ENCODE data around the gene ANKH. TPM values are rescaled to one million over a fixed set of nuclear protein-coding genes. Genes with fewer than 3 reads are reported as not detected.
A peak's percentile ranks its signal among the peaks of the same experiment; 100 is the strongest.

Gene ANKH
- total RNA-seq, 1 experiment from 2014 or later = 65.2 TPM

DNA sequence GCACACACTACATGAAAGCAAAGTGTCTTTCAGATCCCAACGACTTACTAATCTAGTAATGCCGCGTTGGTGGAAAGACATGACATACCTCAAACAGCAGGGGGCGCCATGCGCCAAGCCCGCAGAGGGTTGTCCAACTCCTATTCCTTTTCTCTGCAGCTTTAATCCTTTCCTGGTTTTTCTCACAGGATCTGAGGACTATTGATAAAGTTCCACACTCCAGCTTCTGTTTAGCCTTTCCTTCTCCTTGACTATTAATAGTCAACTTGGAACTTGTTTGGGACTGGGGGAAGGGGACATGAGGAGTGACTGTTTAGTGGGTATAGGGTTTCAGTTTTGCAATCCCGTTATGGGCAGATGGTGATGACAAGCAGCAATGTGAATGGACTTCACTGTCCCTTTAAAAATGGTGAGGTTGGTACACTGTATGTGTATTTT is 144.1 kb downstream of the ANKH start:
- intact Hi-C loops (cut with micrococcal nuclease) = loop anchor here (1.0 to 5.0 kb wide), 5 partner anchors 143 to 287 kb away; partner anchors contain the start of gene ANKH
- ATAC-seq (peak; percentile 87), DNase-seq (ENCODE audit: low read depth, low spot score) (peak; percentile 54)
- Histone ChIP-seq H3K9me3 (ENCODE audit: control insufficient read depth in 1 of 2, insufficient read depth in 1 of 2, low read depth in 1 of 2, low read length in 2 of 2) (no peaks in the 10 kb centered on the region), H3K27me3 (ENCODE audit: insufficient read depth, low read length) (no peaks in the 10 kb centered on the region), H3K9me2 (ENCODE audit: insufficient read depth) (no peaks in the 10 kb centered on the region), H2AFZ (ENCODE audit: low read depth, low read length, poor library complexity, severe bottlenecking) (no peak overlapping the region), H3K9ac (ENCODE audit: low read length) (no peak overlapping the region), H3K79me2 (ENCODE audit: insufficient read depth, low read length) (no peaks in the 10 kb centered on the region), H3K4me2 (ENCODE audit: low read length) (no peak overlapping the region), H3K27ac (ENCODE audit: low read depth, low read length) (no peak overlapping the region), H3K4me1 (ENCODE audit: control insufficient read depth in 1 of 2, insufficient read depth in 2 of 2, low read length in 2 of 2) (peaks cover 0 to 10% of the 10 kb centered on the region in 2 experiments; a peak in 1 of 4 replicates), H3K36me3 (ENCODE audit: control insufficient read depth in 1 of 2, insufficient read depth in 2 of 2, low read length in 2 of 2) (no peaks in the 10 kb centered on the region), H4K20me1 (ENCODE audit: insufficient read depth) (no peaks in the 10 kb centered on the region), H3K4me3 (replicated peaks in 1 of 2; ENCODE audit: low read depth in 1 of 2, low read length in 2 of 2) (no peak overlapping the region)
- ChIA-PET CTCF (interaction anchor here (1.2 to 4.7 kb wide), 4 partner anchors 276 to 287 kb away, joined by 5 to 39 read pairs (median 6); no protein-coding TSS in a partner anchor), RAD21 (ENCODE audit: low non-redundant PET in 1 of 2, low total read pairs in 2 of 2, uncharacterized antibody in 2 of 2, unreplicated experiment in 2 of 2) (interaction anchor here in 1 of 2 experiments (1.2 kb wide), 1 partner anchor 276 kb away, joined by 3 read pairs; no protein-coding TSS in a partner anchor), POLR2A (no interaction called here)
- no TSS peak for BruUV-seq (replicated peaks)
- no peak for TF ChIP-seq SP1 (IDR thresholded peaks at IDR 0.05; ENCODE audit: low read depth)
- TF ChIP-seq, protein P1, sequence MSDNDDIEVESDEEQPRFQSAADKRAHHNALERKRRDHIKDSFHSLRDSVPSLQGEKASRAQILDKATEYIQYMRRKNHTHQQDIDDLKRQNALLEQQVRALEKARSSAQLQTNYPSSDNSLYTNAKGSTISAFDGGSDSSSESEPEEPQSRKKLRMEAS (IDR thresholded peaks at IDR 0.05) = no peak
- peak; percentile 95 for TF ChIP-seq RAD21 (IDR thresholded peaks at IDR 0.05; ENCODE audit: low read depth)
- TF ChIP-seq, protein P2, sequence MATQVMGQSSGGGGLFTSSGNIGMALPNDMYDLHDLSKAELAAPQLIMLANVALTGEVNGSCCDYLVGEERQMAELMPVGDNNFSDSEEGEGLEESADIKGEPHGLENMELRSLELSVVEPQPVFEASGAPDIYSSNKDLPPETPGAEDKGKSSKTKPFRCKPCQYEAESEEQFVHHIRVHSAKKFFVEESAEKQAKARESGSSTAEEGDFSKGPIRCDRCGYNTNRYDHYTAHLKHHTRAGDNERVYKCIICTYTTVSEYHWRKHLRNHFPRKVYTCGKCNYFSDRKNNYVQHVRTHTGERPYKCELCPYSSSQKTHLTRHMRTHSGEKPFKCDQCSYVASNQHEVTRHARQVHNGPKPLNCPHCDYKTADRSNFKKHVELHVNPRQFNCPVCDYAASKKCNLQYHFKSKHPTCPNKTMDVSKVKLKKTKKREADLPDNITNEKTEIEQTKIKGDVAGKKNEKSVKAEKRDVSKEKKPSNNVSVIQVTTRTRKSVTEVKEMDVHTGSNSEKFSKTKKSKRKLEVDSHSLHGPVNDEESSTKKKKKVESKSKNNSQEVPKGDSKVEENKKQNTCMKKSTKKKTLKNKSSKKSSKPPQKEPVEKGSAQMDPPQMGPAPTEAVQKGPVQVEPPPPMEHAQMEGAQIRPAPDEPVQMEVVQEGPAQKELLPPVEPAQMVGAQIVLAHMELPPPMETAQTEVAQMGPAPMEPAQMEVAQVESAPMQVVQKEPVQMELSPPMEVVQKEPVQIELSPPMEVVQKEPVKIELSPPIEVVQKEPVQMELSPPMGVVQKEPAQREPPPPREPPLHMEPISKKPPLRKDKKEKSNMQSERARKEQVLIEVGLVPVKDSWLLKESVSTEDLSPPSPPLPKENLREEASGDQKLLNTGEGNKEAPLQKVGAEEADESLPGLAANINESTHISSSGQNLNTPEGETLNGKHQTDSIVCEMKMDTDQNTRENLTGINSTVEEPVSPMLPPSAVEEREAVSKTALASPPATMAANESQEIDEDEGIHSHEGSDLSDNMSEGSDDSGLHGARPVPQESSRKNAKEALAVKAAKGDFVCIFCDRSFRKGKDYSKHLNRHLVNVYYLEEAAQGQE (IDR thresholded peaks at IDR 0.05; ENCODE audit: low read depth) = no peak
- no peak for TF ChIP-seq EZH2phosphoT487 (IDR thresholded peaks at IDR 0.05; ENCODE audit: borderline replicate concordance)
- TF ChIP-seq, protein P3, sequence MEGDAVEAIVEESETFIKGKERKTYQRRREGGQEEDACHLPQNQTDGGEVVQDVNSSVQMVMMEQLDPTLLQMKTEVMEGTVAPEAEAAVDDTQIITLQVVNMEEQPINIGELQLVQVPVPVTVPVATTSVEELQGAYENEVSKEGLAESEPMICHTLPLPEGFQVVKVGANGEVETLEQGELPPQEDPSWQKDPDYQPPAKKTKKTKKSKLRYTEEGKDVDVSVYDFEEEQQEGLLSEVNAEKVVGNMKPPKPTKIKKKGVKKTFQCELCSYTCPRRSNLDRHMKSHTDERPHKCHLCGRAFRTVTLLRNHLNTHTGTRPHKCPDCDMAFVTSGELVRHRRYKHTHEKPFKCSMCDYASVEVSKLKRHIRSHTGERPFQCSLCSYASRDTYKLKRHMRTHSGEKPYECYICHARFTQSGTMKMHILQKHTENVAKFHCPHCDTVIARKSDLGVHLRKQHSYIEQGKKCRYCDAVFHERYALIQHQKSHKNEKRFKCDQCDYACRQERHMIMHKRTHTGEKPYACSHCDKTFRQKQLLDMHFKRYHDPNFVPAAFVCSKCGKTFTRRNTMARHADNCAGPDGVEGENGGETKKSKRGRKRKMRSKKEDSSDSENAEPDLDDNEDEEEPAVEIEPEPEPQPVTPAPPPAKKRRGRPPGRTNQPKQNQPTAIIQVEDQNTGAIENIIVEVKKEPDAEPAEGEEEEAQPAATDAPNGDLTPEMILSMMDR (IDR thresholded peaks at IDR 0.05 in 2 of 3, conservative IDR thresholded peaks at IDR 0.05 in 1 of 3; ENCODE audit: borderline replicate concordance in 1 of 3, insufficient read depth in 1 of 3, low read depth in 2 of 3, low read length in 2 of 3) = peak; percentile 85 to 97 (median 87)
- TF ChIP-seq POLR2AphosphoS5 (IDR thresholded peaks at IDR 0.05; ENCODE audit: low read depth, low read length) = no peak
- TF ChIP-seq, protein P4, sequence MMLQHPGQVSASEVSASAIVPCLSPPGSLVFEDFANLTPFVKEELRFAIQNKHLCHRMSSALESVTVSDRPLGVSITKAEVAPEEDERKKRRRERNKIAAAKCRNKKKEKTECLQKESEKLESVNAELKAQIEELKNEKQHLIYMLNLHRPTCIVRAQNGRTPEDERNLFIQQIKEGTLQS (IDR thresholded peaks at IDR 0.05) = no peak
